B cell (primary cell): ENCODE data around the gene MAN1B1. TPM values are rescaled to one million over a fixed set of nuclear protein-coding genes. Genes with fewer than 3 reads are reported as not detected.

Experiments used
- ATAC-seq: fragments of 200-7000 bp; cut with Tn5 transposase; one replicate; pipeline ENCODE4 v1.10.0; 2021; ENCODE audit warnings: low read depth, mild to moderate bottlenecking, moderate number of reproducible peaks, moderate library complexity
- CTCF ChIA-PET: fragments of 350-600 bp; sonication (Branson Sonifier 250); formaldehyde crosslinking; loops from one replicate; lab custom pipeline; 2021; ENCODE audit warnings: antibody characterized with exemption, inconsistent platforms; lab: Charles Lee
- POLR2A ChIA-PET: fragments of 350-600 bp; sonication (Branson Sonifier 250); formaldehyde crosslinking; loops from one replicate; lab custom pipeline; 2021; ENCODE audit warnings: antibody characterized with exemption; lab: Charles Lee
- DNase-seq: peaks from one replicate; pipeline ENCODE4 v3.0.0; 2013
- H2AFZ ChIP-seq: 2 replicates; pipeline ENCODE4 v1.6.1; 2012; ENCODE audit warnings: mild to moderate bottlenecking, low read depth, low read length; ENCODE audit not compliant: insufficient read depth, poor library complexity, severe bottlenecking
- H3K27ac ChIP-seq, 2 donors: 1 replicate in 1 of 2; 2 replicates in 1 of 2; pipeline ENCODE4 v1.5.1; 2012 to 2013; ENCODE audit warnings: low read length in 2 of 2, mild to moderate bottlenecking in 2 of 2, moderate library complexity in 1 of 2
- H3K27me3 ChIP-seq, 4 experiments: fragments of 200-600 bp in 1 of 4; sonication (generic) in 1 of 4; replicated peaks in 1 of 4; 1 replicate in 2 of 4; 2 replicates in 2 of 4; pipeline versions ENCODE4 v1.6.1 to v1.7.0; 2013 to 2016; ENCODE audit warnings: low read length in 3 of 4, mild to moderate bottlenecking in 2 of 4, mixed read lengths in 1 of 4, moderate library complexity in 1 of 4; ENCODE audit not compliant: insufficient read depth in 4 of 4, control insufficient read depth in 3 of 4; ENCODE audit errors: control extremely low read depth in 1 of 4
- H3K36me3 ChIP-seq, 2 experiments: replicated peaks in 1 of 2; 1 replicate in 1 of 2; 2 replicates in 1 of 2; pipeline versions ENCODE4 v1.6.1 to v1.7.1; 2013; ENCODE audit warnings: low read length in 1 of 2; ENCODE audit not compliant: insufficient read depth in 2 of 2, control insufficient read depth in 1 of 2; ENCODE audit errors: control extremely low read depth in 1 of 2, extremely low read depth in 1 of 2
- H3K4me1 ChIP-seq, 2 donors: fragments of 200-600 bp in 1 of 2; sonication (generic) in 1 of 2; 1 replicate in 1 of 2; 2 replicates in 1 of 2; pipeline versions ENCODE4 v1.5.1 to v1.6.1; 2013 to 2017; ENCODE audit warnings: low read length in 2 of 2; ENCODE audit not compliant: control insufficient read depth in 2 of 2, insufficient read depth in 2 of 2
- H3K4me2 ChIP-seq: replicated peaks from 2 replicates; pipeline ENCODE3; 2012; ENCODE audit warnings: mild to moderate bottlenecking, low read depth, low read length; ENCODE audit not compliant: poor library complexity, severe bottlenecking
- H3K4me3 ChIP-seq, 5 experiments: fragments of 200-600 bp in 1 of 5; sonication (generic) in 1 of 5; 1 replicate in 3 of 5; 2 replicates in 2 of 5; pipeline versions ENCODE4 v1.5.1 to v1.7.0; 2011 to 2016; ENCODE audit warnings: low read length in 4 of 5, mild to moderate bottlenecking in 4 of 5, low read depth in 2 of 5, control low read depth in 1 of 5, moderate library complexity in 1 of 5; ENCODE audit not compliant: insufficient read depth in 1 of 5; ENCODE audit errors: control extremely low read depth in 1 of 5, extremely low read depth in 1 of 5
- H3K79me2 ChIP-seq: fragments of 200-600 bp; sonication (generic); one replicate; pipeline ENCODE4 v1.6.0; 2016; ENCODE audit warnings: low read length; ENCODE audit not compliant: control insufficient read depth, insufficient read depth
- H3K9ac ChIP-seq: fragments of 200-600 bp; sonication (generic); 2 replicates; pipeline ENCODE4 v1.6.1; 2017; ENCODE audit warnings: mild to moderate bottlenecking, low read length, moderate library complexity
- H3K9me3 ChIP-seq, 3 donors: one replicate each; pipeline versions ENCODE4 v1.6.1 to v1.7.1; 2013; ENCODE audit warnings: low read length in 2 of 3; ENCODE audit not compliant: control insufficient read depth in 2 of 3, insufficient read depth in 1 of 3; ENCODE audit errors: control extremely low read depth in 1 of 3
- H4K20me1 ChIP-seq: 2 replicates; pipeline ENCODE4 v1.6.0; 2012; ENCODE audit warnings: mild to moderate bottlenecking, low read length; ENCODE audit not compliant: insufficient read depth, control insufficient read depth, poor library complexity, severe bottlenecking
- H3K27ac Mint-ChIP-seq: one replicate; pipeline ENCODE4 v1.8.0; 2021; ENCODE audit warnings: mixed read lengths
- H3K27me3 Mint-ChIP-seq: one replicate; pipeline ENCODE4 v1.8.0; 2021; ENCODE audit warnings: mixed read lengths
- H3K4me1 Mint-ChIP-seq: one replicate; pipeline ENCODE4 v1.8.0; 2021; ENCODE audit warnings: mixed read lengths
- H3K4me3 Mint-ChIP-seq: one replicate; pipeline ENCODE4 v1.8.0; 2021; ENCODE audit warnings: mixed read lengths
- H3K9me3 Mint-ChIP-seq: one replicate; pipeline ENCODE4 v1.8.0; 2022; ENCODE audit warnings: mixed read lengths; ENCODE audit not compliant: insufficient read depth
- EZH2 ChIP-seq: IDR thresholded peaks from 2 replicates; pipeline ENCODE4 v1.6.1; 2012; ENCODE audit warnings: borderline replicate concordance, low read depth, mild to moderate bottlenecking, moderate library complexity, low read length; ENCODE audit not compliant: insufficient read depth, poor library complexity, severe bottlenecking
- WGBS: methylation state at CpG from one replicate; pipeline ENCODE4 v1.1.5; 2013; ENCODE audit warnings: missing lambda C conversion rate; ENCODE audit not compliant: insufficient coverage; 5-methylcytosine and 5-hydroxymethylcytosine counted together
- intact Hi-C: fragments of 100-400 bp; cut with micrococcal nuclease; formaldehyde crosslinking; loops from one replicate; pipeline ENCODE4 v1.10.0; 2022
- polyA plus RNA-seq: library from polyadenylated mRNA; depleted of rRNA; stranded (reverse); fragments of >200 nt; gene quantifications from 2 replicates; pipeline ENCODE4 v1.2.3, GENCODE V29; 2012
- total RNA-seq, 2 donors: library from RNA; stranded (reverse); fragments of 120-200 nt in 1 of 2; gene quantifications; 1 replicate in 1 of 2; 2 replicates in 1 of 2; pipeline versions ENCODE4 v1.2.3 to v1.2.4, GENCODE V29; 2013 to 2022
- TF ChIP-seq, protein P1 (sequence below): fragments of 200-600 bp; IDR thresholded peaks from one replicate; pipeline ENCODE4 v1.8.0; 2022; ENCODE audit warnings: antibody characterized with exemption, mild to moderate bottlenecking

MAN1B1 gene
- total and polyA plus RNA-seq, 2 donors (not counting 1 experiment from before 2014, with no cell fraction given) = 47.0 to 68.4 TPM

DNA sequence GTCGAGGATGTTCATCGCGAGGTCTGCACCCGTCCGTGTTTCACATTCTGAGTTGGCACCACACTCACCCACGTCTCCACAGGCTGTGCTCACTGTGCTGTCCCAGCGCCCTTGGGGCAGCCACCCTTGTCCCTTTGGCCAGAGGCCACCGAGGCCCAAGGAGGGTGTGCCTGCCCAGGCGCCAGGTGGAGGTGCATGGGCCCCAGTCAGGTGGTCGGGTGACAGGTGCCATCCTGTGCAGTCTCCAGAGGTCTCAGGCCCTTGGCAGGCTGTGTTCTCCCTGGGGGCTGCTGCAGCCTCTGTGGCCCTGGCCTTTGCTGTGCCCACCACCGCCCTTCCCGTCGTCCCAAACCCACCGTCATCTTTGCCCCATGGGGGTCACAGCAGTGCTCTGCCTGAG, 12.4 kb downstream of the MAN1B1 start:
- TF ChIP-seq, protein P1, sequence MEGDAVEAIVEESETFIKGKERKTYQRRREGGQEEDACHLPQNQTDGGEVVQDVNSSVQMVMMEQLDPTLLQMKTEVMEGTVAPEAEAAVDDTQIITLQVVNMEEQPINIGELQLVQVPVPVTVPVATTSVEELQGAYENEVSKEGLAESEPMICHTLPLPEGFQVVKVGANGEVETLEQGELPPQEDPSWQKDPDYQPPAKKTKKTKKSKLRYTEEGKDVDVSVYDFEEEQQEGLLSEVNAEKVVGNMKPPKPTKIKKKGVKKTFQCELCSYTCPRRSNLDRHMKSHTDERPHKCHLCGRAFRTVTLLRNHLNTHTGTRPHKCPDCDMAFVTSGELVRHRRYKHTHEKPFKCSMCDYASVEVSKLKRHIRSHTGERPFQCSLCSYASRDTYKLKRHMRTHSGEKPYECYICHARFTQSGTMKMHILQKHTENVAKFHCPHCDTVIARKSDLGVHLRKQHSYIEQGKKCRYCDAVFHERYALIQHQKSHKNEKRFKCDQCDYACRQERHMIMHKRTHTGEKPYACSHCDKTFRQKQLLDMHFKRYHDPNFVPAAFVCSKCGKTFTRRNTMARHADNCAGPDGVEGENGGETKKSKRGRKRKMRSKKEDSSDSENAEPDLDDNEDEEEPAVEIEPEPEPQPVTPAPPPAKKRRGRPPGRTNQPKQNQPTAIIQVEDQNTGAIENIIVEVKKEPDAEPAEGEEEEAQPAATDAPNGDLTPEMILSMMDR = no peak
- no peak for TF ChIP-seq EZH2
- no peaks in the 10 kb centered on the region for H3K27me3 ChIP-seq
- ChIA-PET CTCF (no interaction called here), POLR2A (no interaction called here)
- Mint-ChIP-seq H3K4me1 (peaks cover 6% of the 10 kb centered on the region), H3K4me3 (no peak overlapping the region), H3K27me3 (no peaks in the 10 kb centered on the region), H3K27ac (no peak overlapping the region), H3K9me3 (no peaks in the 10 kb centered on the region)
- H3K79me2 ChIP-seq = no peaks in the 10 kb centered on the region
- no peak overlapping the region for H3K9ac ChIP-seq
- no peak overlapping the region for H3K4me2 ChIP-seq
- no peak overlapping the region for H3K27ac ChIP-seq
- 95% methylated on average over 14 of the region's 14 CpGs for WGBS
- peaks cover 5% of the 10 kb centered on the region for H4K20me1 ChIP-seq
- DNase-seq = no peak
- peaks cover 0 to 12% of the 10 kb centered on the region in 2 donors for H3K4me1 ChIP-seq
- peaks cover 0 to 68% of the 10 kb centered on the region in 2 experiments for H3K36me3 ChIP-seq
- H3K9me3 ChIP-seq = no peaks in the 10 kb centered on the region
- intact Hi-C loops = no loop called here
- no peak overlapping the region for H3K4me3 ChIP-seq
- no peak overlapping the region for H2AFZ ChIP-seq
- no peak for ATAC-seq

DNA sequence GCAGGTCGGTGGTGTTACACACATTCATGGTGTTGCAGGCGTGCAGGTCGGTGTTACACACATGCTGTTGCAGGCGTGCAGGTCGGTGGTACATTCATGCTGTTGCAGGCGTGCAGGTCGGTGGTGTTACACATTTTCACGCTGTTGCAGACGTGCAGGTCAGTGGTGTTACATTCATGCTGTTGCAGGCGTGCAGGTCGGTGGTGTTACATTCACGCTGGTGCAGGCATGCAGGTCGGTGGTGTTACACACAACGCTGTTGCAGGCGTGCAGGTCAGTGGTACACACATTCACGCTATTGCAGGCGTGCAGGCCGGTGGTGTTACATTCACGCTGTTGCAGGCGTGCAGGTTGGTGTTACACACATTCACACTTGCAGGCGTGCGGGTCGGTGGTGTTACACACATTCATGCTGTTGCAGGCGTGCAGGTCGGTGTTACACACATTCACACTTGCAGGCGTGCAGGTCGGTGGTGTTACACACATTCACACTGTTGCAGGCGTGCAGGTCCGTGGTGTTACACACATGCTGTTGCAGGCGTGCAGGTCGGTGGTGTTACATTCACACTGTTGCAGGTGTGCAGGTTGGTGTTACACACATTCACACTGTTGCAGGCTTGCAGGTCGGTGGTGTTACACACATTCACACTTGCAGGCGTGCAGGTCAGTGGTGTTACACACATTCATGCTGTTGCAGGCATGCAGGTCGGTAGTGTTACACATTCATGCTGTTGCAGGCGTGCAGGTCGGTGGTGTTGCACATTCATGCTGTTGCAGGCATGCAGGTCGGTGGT, 16.6 kb downstream of the MAN1B1 start:
- H3K9ac ChIP-seq = no peak overlapping the region
- ChIA-PET CTCF (no interaction called here), POLR2A (no interaction called here)
- no peak for TF ChIP-seq EZH2
- TF ChIP-seq, protein P1 = no peak
- no peak overlapping the region for H3K4me3 ChIP-seq
- H2AFZ ChIP-seq = no peak overlapping the region
- H3K4me3 Mint-ChIP-seq = no peak overlapping the region
- H3K9me3 ChIP-seq = no peaks in the 10 kb centered on the region
- H3K27ac Mint-ChIP-seq = no peak overlapping the region
- H3K27ac ChIP-seq = no peak overlapping the region
- H3K9me3 Mint-ChIP-seq = no peaks in the 10 kb centered on the region
- H3K79me2 ChIP-seq = peaks cover 11% of the 10 kb centered on the region
- no peaks in the 10 kb centered on the region for H3K4me1 ChIP-seq
- DNase-seq (no peak), ATAC-seq (no peak)
- 94% methylated on average over 37 of the region's 37 CpGs for WGBS
- H3K4me1 Mint-ChIP-seq = no peaks in the 10 kb centered on the region
- peaks cover 7% of the 10 kb centered on the region for H4K20me1 ChIP-seq
- H3K36me3 ChIP-seq = peaks cover 0 to 78% of the 10 kb centered on the region in 2 experiments
- H3K4me2 ChIP-seq = no peak overlapping the region
- no peaks in the 10 kb centered on the region for H3K27me3 ChIP-seq
- intact Hi-C loops = no loop called here
- no peaks in the 10 kb centered on the region for H3K27me3 Mint-ChIP-seq
